ENCODE measurements around the gene PARM1. TPM values are rescaled to one million over a fixed set of nuclear protein-coding genes. Genes with fewer than 3 reads are reported as not detected.

PARM1 gene
- total and polyA plus RNA-seq, 2 experiments from 2014 or later = 0.14 TPM; not detected in 1

DNA sequence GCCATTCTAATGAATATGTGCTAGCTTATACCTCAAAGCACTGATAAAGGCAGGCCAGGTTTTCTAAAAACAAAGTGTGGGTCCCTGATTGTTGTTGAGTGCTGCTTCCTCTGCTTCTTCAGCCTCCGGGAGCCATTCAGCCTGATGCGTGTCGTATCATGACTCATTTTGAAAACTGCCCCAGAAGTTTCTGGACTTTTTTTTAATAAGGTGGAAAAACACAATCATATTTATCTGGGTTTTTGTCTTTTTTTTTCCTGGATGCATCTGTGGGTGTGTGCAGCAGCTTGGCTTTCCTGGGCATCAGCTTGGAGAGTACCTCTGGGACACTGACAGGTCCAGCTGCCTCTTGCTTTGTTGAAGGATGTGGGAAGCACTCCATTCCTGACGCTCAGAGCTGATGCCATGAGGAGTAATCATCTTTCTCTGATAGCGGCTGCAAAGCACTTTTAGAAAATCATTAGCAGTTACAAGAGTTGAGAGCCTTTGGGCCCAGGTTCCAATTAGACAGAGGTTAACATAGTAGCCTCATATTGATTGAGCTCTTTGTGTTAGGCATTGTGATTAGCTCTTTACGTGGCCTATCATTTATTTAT is 66.9 kb downstream of the PARM1 start:
- no peak for TF ChIP-seq EZH2phosphoT487 (IDR thresholded peaks at IDR 0.05; ENCODE audit: insufficient read depth, low read depth)
- TF ChIP-seq EZH2 (IDR thresholded peaks at IDR 0.05; ENCODE audit: insufficient read depth, poor library complexity, severe bottlenecking) = no peak
- no peak for DNase-seq
- Histone ChIP-seq H4K20me1 (ENCODE audit: insufficient read depth) (no peaks in the 10 kb centered on the region), H3K36me3 (ENCODE audit: low read depth) (no peaks in the 10 kb centered on the region), H3F3A (ENCODE audit: insufficient read depth) (no peaks in the 10 kb centered on the region), H3K27ac (no peak overlapping the region), H2AFZ (no peak overlapping the region), H3K9ac (no peak overlapping the region), H3K9me3 (ENCODE audit: low read depth) (no peaks in the 10 kb centered on the region), H3K79me2 (ENCODE audit: insufficient read depth) (no peaks in the 10 kb centered on the region), H3K4me1 (ENCODE audit: insufficient read depth) (no peaks in the 10 kb centered on the region), H3K9me2 (ENCODE audit: insufficient read depth) (no peaks in the 10 kb centered on the region), H3K27me3 (replicated peaks; ENCODE audit: insufficient read depth) (no peaks in the 10 kb centered on the region), H3K4me3 (no peak overlapping the region), H3K4me2 (ENCODE audit: unreplicated experiment) (no peak overlapping the region)
- WGBS, 2 experiments (ENCODE audit: low coverage in 1 of 2, low lambda C conversion rate in 2 of 2, missing lambda C conversion rate in 2 of 2) = 39 to 41% methylated on average over 6 of the region's 6 CpGs
- in situ Hi-C loops (cut with MboI) = no loop called here

DNA sequence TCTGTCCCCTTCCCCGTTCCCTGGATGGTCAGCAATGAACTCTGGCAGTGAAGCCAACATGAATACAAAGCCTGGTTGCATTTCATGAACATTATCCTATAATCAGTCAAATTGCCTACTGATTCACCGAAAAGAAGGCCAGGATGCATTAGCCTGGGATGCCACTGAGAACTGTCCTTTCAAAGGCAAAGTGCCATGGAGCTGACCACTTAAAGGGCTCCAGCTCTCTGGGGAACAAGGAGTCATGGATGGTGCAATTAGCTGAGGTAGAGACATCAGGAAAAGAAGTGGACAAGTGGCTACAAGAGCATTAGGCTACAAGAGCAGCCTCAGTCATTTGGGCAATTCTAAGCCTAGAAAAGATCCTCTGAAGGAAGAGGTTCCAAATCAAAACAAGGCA is 69.0 kb downstream of the PARM1 start:
- Histone ChIP-seq H4K20me1 (ENCODE audit: insufficient read depth) (no peaks in the 10 kb centered on the region), H3F3A (ENCODE audit: insufficient read depth) (no peaks in the 10 kb centered on the region), H3K79me2 (ENCODE audit: insufficient read depth) (no peaks in the 10 kb centered on the region), H3K9me3 (ENCODE audit: low read depth) (no peaks in the 10 kb centered on the region), H2AFZ (no peak overlapping the region), H3K9me2 (ENCODE audit: insufficient read depth) (no peaks in the 10 kb centered on the region), H3K4me2 (ENCODE audit: unreplicated experiment) (no peak overlapping the region), H3K27ac (no peak overlapping the region), H3K9ac (no peak overlapping the region), H3K4me1 (ENCODE audit: insufficient read depth) (no peaks in the 10 kb centered on the region), H3K27me3 (replicated peaks; ENCODE audit: insufficient read depth) (no peaks in the 10 kb centered on the region), H3K4me3 (no peak overlapping the region), H3K36me3 (ENCODE audit: low read depth) (no peaks in the 10 kb centered on the region)
- in situ Hi-C loops (cut with MboI) = no loop called here
- whole genome bisulfite sequencing, 2 experiments (ENCODE audit: low coverage in 1 of 2, low lambda C conversion rate in 2 of 2, missing lambda C conversion rate in 2 of 2) = 11 to 14% methylated on average over 2 of the region's 2 CpGs
- TF ChIP-seq EZH2 (IDR thresholded peaks at IDR 0.05; ENCODE audit: insufficient read depth, poor library complexity, severe bottlenecking) (no peak), EZH2phosphoT487 (IDR thresholded peaks at IDR 0.05; ENCODE audit: insufficient read depth, low read depth) (no peak)
- no peak for DNase-seq

DNA sequence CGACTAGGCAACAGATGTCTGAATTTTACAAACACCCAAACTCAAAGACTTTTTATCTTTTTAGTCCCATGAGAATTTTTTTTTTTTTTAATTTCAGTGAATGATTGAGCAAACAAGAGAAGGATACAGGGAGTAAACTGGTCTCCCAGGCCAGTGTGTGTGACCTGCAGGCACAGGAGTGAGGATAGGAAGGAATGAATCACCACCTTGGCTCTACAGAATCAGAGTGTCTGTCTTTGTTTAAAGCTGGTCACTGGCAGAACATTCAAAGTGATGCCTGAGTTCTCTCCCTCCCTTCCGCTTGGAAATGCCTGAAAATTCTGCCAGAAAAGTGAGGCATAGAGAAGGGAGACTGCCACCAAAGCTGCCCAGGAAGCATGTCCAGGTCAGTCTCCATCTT is 69.5 kb downstream of the PARM1 start:
- H3K27ac ChIP-seq = no peak overlapping the region

DNA sequence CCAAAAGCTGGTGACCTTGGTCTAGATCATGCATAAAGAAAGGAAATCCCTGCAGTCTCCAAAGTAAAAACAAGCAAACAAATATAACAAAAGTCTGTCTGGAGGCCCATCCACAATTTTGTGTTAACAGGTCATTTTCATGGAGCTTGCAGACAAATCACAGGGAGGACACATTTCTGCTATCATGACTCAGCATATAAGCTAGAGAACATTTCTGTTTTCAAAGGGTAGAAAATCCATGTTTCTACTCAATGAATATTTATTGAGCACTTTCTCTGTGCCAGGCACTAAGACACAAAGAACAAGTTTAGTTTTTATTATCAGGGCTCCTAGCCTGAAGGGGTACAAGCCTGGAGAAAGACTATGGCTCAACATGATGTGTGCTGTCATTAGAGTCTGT is 71.1 kb downstream of the PARM1 start:
- no peaks in the 10 kb centered on the region for H3K27me3 ChIP-seq (replicated peaks; ENCODE audit: insufficient read depth)
- no peaks in the 10 kb centered on the region for H3K9me3 ChIP-seq (ENCODE audit: low read depth)
- TF ChIP-seq EZH2 (IDR thresholded peaks at IDR 0.05; ENCODE audit: insufficient read depth, poor library complexity, severe bottlenecking) = no peak
- no peak for TF ChIP-seq EZH2phosphoT487 (IDR thresholded peaks at IDR 0.05; ENCODE audit: insufficient read depth, low read depth)
- H3K4me2 ChIP-seq (ENCODE audit: unreplicated experiment) = no peak overlapping the region
- no peaks in the 10 kb centered on the region for H3K79me2 ChIP-seq (ENCODE audit: insufficient read depth)
- no peaks in the 10 kb centered on the region for H3K9me2 ChIP-seq (ENCODE audit: insufficient read depth)
- in situ Hi-C loops (cut with MboI) = no loop called here
- no peak overlapping the region for H3K4me3 ChIP-seq
- H3K9ac ChIP-seq = no peak overlapping the region
- DNase-seq = no peak
- H4K20me1 ChIP-seq (ENCODE audit: insufficient read depth) = no peaks in the 10 kb centered on the region
- no peak overlapping the region for H3K27ac ChIP-seq
- no peak overlapping the region for H2AFZ ChIP-seq
- no peaks in the 10 kb centered on the region for H3F3A ChIP-seq (ENCODE audit: insufficient read depth)
- H3K36me3 ChIP-seq (ENCODE audit: low read depth) = no peaks in the 10 kb centered on the region
- no peaks in the 10 kb centered on the region for H3K4me1 ChIP-seq (ENCODE audit: insufficient read depth)

More for the DNA sequence above, 69.5 kb downstream of the PARM1 start:
- TF ChIP-seq EZH2 (IDR thresholded peaks at IDR 0.05; ENCODE audit: insufficient read depth, poor library complexity, severe bottlenecking) = no peak
- TF ChIP-seq EZH2phosphoT487 (IDR thresholded peaks at IDR 0.05; ENCODE audit: insufficient read depth, low read depth) = no peak
- H2AFZ ChIP-seq = no peak overlapping the region
- no peaks in the 10 kb centered on the region for H3F3A ChIP-seq (ENCODE audit: insufficient read depth)
- H4K20me1 ChIP-seq (ENCODE audit: insufficient read depth) = no peaks in the 10 kb centered on the region
- no peaks in the 10 kb centered on the region for H3K9me3 ChIP-seq (ENCODE audit: low read depth)
- no peaks in the 10 kb centered on the region for H3K4me1 ChIP-seq (ENCODE audit: insufficient read depth)
- no peaks in the 10 kb centered on the region for H3K79me2 ChIP-seq (ENCODE audit: insufficient read depth)
- 1 to 5% methylated on average over 2 of the region's 2 CpGs for WGBS, 2 experiments (ENCODE audit: low coverage in 1 of 2, low lambda C conversion rate in 2 of 2, missing lambda C conversion rate in 2 of 2)
- H3K36me3 ChIP-seq (ENCODE audit: low read depth) = no peaks in the 10 kb centered on the region
- no peaks in the 10 kb centered on the region for H3K9me2 ChIP-seq (ENCODE audit: insufficient read depth)
- in situ Hi-C loops (cut with MboI) = no loop called here
- H3K4me2 ChIP-seq (ENCODE audit: unreplicated experiment) = no peak overlapping the region
- no peak for DNase-seq
- H3K4me3 ChIP-seq = no peak overlapping the region
- no peaks in the 10 kb centered on the region for H3K27me3 ChIP-seq (replicated peaks; ENCODE audit: insufficient read depth)
- H3K9ac ChIP-seq = no peak overlapping the region
